Retinal pigment epithelial cell (primary cell): ENCODE measurements around the gene GGTLC3.
A peak's percentile ranks its signal among the peaks of the same experiment; 100 is the strongest.
"Not testable (repeated sequence)": the region's sequence is repeated elsewhere in the genome, so short reads cannot be mapped to it uniquely, and the experiment has no call there.

ENCODE experiments used
- DNase-seq: peaks from one replicate; pipeline ENCODE4 v3.0.0-alpha.2; 2010; ENCODE audit warnings: low read depth
- H3K4me3 ChIP-seq: 2 replicates; pipeline ENCODE4 v1.5.1; 2011; ENCODE audit warnings: mild to moderate bottlenecking, low read length, control low read depth, moderate library complexity

Gene GGTLC3

DNA sequence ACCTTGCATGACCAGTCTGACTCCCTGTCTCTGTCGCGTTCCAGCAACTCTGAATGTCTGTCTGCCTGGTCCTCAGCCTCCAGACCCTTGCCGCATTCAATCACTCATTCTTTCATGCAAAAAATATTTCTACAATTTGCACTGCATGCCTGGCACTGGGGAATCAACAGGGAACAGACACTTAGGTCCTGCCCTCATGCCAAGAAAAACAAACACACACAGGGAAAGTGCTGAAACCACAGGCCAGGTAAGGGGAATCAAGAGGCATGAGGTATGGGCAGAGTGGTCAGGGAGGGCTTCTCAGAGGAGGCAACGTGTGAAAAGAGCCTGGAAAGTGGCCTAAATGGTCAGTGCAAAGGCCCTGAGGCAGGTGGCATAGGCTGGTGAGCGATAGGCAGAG is at the start of gene GGTLC3:
TSS of gene GGTLC3 (minus strand) at position 101 of the 400 bp plus-strand sequence. CDS start 264 bp downstream, outside the sequence.
- H3K4me3 ChIP-seq, DNase-seq: not testable (repeated sequence)

DNA sequence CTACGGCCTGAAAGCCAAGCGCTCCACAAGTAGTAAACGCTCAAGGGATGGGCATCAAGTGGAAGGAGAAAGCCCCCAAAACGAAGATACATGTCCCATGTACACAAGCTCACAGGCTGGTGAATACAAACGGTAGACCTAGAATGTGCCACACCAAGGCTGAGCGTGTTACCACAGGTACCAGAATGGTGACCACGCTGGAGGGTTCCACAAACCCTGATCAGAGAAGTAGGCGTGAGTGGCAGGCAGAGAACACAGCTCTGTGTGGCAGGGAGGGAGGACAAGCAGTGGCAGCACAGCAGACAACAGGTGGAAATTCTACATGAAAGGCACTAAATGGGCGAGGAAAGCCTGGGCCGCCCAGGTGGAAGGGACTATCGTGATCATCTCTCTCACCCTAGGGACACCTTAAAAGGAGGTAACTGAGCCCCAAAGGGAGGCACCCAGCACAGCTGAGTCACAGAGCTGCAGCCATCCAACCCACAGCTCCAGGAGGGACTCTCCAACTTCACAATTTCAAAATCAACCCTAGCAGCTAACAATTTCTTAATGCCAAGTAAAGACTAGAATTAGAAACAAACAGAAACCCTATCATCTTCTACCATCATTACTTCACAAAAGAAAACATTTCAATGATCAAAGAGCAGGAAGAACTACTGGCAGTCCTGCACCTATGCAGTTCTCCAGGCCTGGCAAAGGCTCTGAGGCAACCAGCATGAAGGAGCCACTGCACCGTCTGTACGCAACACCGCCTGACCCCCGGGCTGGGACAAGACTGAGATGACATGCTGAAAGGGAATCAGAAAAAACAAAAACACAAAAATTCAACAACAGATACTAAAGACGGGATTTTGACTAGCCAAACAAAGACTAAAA is 42.4 kb upstream of the GGTLC3 start:
- H3K4me3 ChIP-seq, DNase-seq: not testable (repeated sequence)

GRCh38 chr22:18558939-18559338 is 41.0 kb upstream of the GGTLC3 start:
- DNase-seq, H3K4me3 ChIP-seq: not testable (repeated sequence)

DNA sequence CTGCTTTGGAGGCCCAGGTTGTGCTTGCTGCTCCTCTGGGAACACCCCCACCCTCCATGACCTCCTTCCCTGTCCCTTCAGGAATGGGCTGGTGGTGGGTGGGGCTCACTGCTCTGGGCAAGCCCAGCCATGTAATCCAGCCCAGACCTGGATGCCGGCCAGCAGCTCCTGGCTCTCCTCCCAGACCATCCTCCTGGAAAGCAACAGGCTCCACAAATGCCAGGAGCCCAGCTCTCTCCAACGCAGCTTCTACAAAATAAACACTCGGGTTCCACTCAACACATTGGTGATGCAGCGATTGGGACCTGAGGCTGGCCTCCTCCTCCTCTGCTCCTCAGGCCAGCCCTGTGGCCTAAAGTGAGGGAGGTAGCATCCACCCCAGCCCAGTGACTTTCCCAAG is 40.6 kb upstream of the GGTLC3 start:
- H3K4me3 ChIP-seq, DNase-seq: not testable (repeated sequence)

- H3K4me3 ChIP-seq, DNase-seq: not testable (repeated sequence)
Measured at GRCh38 chr22:18554280-18555256, 36.6 kb upstream of the GGTLC3 start.

- H3K4me3 ChIP-seq, DNase-seq: not testable (repeated sequence)
Measured at GRCh38 chr22:18552839-18553597, 35.1 kb upstream of the GGTLC3 start.

GRCh38 chr22:18551046-18551445 is 33.1 kb upstream of the GGTLC3 start:
- not testable (repeated sequence) for DNase-seq, H3K4me3 ChIP-seq

DNA sequence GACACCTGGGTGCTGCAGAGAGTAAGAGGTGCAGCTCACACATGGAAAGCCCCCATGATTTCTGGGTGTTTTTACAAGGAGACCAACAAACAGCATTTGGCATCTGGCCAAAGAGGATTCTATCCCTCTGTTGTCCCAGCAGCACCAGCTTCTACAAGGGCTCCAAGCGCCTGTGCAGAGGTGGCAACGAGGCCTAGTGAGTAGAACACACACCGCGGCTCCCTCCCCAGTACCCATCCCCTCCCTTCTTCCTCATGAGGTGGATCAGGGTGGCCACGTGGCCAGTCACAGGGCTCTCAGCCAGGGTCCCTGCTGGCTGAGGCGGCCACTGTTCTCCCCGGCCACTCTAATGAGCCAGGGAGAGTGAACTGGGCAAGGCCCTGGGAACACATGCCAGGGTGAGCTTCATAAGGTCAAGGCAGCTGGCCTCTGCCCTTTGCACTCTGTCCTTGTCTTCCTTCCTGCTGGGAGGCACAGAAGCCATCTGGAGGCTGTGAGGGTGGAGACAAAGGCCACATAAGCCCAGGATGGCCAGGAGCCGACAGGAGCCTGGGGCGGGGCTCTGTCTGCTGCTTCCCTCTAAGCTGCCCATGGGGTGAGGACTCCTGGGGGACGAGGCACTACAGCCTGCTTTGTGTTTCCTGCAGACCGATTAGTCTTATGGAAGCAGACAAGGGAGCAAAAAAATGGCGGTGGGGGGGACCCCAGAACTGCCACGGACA is 31.7 kb upstream of the GGTLC3 start:
- not testable (repeated sequence) for DNase-seq, H3K4me3 ChIP-seq

DNA sequence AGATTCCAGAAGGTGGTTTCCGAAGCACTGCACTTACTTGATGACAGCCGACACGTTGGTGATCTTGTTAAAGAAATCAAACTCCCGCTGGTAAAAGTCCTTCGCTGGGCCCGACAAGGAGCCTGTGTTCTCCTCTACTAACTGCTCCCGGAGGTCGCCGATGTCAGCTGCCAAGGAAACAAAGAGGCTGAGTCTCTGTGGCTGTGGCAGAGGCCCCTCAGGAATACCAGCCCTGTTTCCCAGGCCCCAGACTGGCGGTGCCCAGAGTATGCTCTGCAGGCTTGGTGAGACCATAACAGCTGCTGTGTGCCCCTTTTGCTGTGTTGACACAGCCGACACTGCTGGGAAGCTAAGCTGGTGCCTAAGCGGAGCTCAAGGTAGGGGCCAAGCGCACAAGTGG is 26.7 kb upstream of the GGTLC3 start:
- not testable (repeated sequence) for DNase-seq, H3K4me3 ChIP-seq

- not testable (repeated sequence) for DNase-seq, H3K4me3 ChIP-seq
Measured at GRCh38 chr22:18543400-18543799, 25.4 kb upstream of the GGTLC3 start.

GRCh38 chr22:18539994-18540393 is 22.0 kb upstream of the GGTLC3 start:
- not testable (repeated sequence) for DNase-seq, H3K4me3 ChIP-seq

GRCh38 chr22:18534315-18534714 is 16.4 kb upstream of the GGTLC3 start:
- not testable (repeated sequence) for DNase-seq, H3K4me3 ChIP-seq

- not testable (repeated sequence) for H3K4me3 ChIP-seq, DNase-seq
Measured at GRCh38 chr22:18533633-18534032, 15.7 kb upstream of the GGTLC3 start.

DNA sequence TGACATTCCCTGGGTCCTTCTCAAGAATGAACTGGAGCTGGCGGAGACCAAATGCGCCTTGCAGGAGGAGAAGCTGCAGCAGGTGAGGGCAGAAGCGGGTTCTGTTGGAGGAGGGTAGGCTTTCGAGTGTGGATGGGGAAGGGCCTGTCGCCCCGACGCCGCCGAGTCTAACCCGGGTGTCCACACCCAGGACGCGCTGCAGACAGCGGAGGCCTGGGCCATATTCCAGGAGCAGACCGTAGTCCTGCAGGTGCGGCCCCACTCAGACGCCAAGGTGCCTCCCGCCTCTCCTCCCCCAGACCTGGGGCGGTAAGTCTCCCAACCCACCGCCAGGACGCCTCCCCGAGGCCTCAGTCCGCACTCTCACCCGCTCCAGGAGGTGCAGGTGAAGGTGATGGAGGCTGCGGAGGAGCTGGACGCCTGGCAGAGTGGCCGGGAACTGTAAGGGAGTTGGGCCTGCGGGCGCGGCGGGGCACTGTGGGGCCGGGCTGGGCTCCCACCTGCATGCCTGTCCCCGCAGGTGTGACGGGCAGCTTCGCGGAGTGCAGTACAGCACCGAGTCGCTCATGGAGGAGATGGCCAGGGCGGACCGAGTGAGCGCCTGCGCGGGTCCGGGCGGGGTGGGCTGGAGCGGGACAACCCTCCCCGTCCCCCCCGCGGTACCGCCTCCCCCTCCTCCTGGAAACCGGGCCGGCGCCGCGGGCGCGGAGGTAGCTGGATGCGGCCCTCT is 11.6 kb upstream of the GGTLC3 start:
- not testable (repeated sequence) for DNase-seq, H3K4me3 ChIP-seq

GRCh38 chr22:18528597-18529415 is 10.8 kb upstream of the GGTLC3 start:
- peak overlapping the region; percentile 35 for H3K4me3 ChIP-seq
- DNase-seq = peak; percentile 26

- not testable (repeated sequence) for DNase-seq, H3K4me3 ChIP-seq
Measured at GRCh38 chr22:18527752-18528596, 10.0 kb upstream of the GGTLC3 start, which contains the start of gene TMEM191B. Gene TMEM191B (plus strand): TSS chr22:18527802. CDS start chr22:18527981, 179 bp downstream.
